Measurements from ENCODE around the gene CD274.

- TF ChIP-seq CTCF (conservative IDR thresholded peaks at IDR 0.05 in 1 of 2, IDR thresholded peaks at IDR 0.05 in 1 of 2; ENCODE audit: low read depth in 1 of 2, low read length in 2 of 2) = no peak
- TF ChIP-seq EZH2 (IDR thresholded peaks at IDR 0.05; ENCODE audit: low read length, missing control alignments) = no peak
These were observed 3.0 kb upstream of the CD274 start for GRCh38 chr9:5447337-5447736.

All from fibroblast of lung (primary cell).